OCI-LY3 (cell line): Measurements from ENCODE around the gene PABPC1L.
A peak's percentile ranks its signal among the peaks of the same experiment; 100 is the strongest.
"Not testable (repeated sequence)": the region's sequence is repeated elsewhere in the genome, so short reads cannot be mapped to it uniquely, and the experiment has no call there.

Source experiments
- H2AFZ ChIP-seq: fragments of 200-600, 300-600 bp; shearing (Covaris generic); 2 replicates; pipeline ENCODE4 v1.6.0; 2014; ENCODE audit warnings: antibody characterized with exemption, low read depth, low read length
- H3K27ac ChIP-seq: fragments of 200-600, 300-600 bp; sonication (generic); 2 replicates; pipeline ENCODE4 v1.5.1; 2014; ENCODE audit warnings: mild to moderate bottlenecking, low read length, moderate library complexity, mixed read lengths
- H3K27me3 ChIP-seq: fragments of 200-600, 300-600 bp; sonication (generic); 2 replicates; pipeline ENCODE4 v1.6.1; 2014; ENCODE audit warnings: low read depth, low read length, mixed read lengths
- H3K36me3 ChIP-seq: fragments of 200-600, 300-600 bp; sonication (generic); replicated peaks from 2 replicates; pipeline ENCODE3; 2014; ENCODE audit warnings: low read depth, low read length, mixed read lengths
- H3K4me1 ChIP-seq: fragments of 300-600, 200-600 bp; sonication (generic); 2 replicates; pipeline ENCODE4 v1.6.1; 2014; ENCODE audit warnings: low read length, mixed read lengths
- H3K4me2 ChIP-seq: fragments of 200-600, 300-600 bp; sonication (generic); 2 replicates; pipeline ENCODE4 v1.6.1; 2014; ENCODE audit warnings: low read length, mixed read lengths
- H3K4me3 ChIP-seq: fragments of 300-600, 200-600 bp; sonication (generic); 2 replicates; pipeline ENCODE4 v1.5.1; 2014; ENCODE audit warnings: antibody characterized with exemption, mild to moderate bottlenecking, low read length, moderate library complexity
- H3K79me2 ChIP-seq: fragments of 300-600, 200-600 bp; shearing (Covaris generic); 2 replicates; pipeline ENCODE4 v1.6.1; 2014; ENCODE audit warnings: mild to moderate bottlenecking, low read length, mixed read lengths
- H3K9ac ChIP-seq: fragments of 300-600, 200-600 bp; shearing (Covaris generic); 2 replicates; pipeline ENCODE4 v1.6.0; 2014; ENCODE audit warnings: mild to moderate bottlenecking, low read length, moderate library complexity
- H3K9me3 ChIP-seq: fragments of 200-600, 300-600 bp; shearing (Covaris generic); 2 replicates; pipeline ENCODE4 v1.6.1; 2014; ENCODE audit warnings: low read length, mixed read lengths; ENCODE audit not compliant: insufficient read depth
- H4K20me1 ChIP-seq: fragments of 200-600, 300-600 bp; sonication (generic); 2 replicates; pipeline ENCODE4 v1.6.1; 2016; ENCODE audit warnings: low read length, mixed read lengths; ENCODE audit not compliant: insufficient read depth
- EZH2phosphoT487 ChIP-seq: fragments of 200-600 bp; shearing (Covaris generic); IDR thresholded peaks from 2 replicates; pipeline ENCODE4 v1.6.1; 2018; ENCODE audit warnings: antibody characterized with exemption, mixed run types, low read depth
- TF ChIP-seq, protein P1 (sequence below): fragments of 200-600, 300-600 bp; sonication (generic); IDR thresholded peaks from 2 replicates; pipeline ENCODE4 v1.5.1; 2014; ENCODE audit warnings: antibody characterized with exemption, low read length, low read depth

Gene PABPC1L

DNA sequence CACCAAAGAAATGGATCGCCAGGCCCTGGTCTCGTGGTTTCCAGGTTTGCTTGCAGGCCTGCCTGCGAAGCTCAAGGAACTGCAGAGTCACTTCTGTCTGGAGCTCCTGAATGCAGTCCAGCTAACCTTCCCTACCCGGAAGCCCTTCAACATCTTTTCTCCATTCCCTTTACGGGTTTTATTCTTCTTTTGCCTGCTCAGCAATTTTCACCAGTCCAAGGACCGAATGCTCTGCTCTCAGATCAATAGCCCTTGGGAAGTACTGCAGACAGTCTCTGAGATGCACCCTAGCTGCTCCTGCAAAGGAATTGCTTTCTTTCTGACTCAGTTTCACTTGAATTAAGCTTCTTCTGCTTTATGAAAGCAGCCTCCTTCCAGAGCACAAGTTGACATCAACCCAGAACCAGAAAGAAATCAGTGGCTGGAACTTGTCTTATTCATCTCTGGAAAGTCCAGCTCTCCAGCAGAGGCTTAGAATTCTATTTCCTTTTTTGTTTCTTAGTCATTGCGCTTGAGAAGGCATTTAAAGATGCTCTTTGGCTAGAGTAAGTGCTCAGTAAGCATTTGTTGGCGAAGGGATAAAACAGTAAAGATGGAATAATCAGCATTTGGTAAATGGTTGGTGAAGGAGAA lies 43.0 kb upstream of the PABPC1L start:
- peaks cover 8% of the 10 kb centered on the region for H3K4me1 ChIP-seq
- no peaks in the 10 kb centered on the region for H3K36me3 ChIP-seq
- no peak overlapping the region for H3K9ac ChIP-seq
- peak overlapping the region; percentile 57 for H3K4me2 ChIP-seq
- H3K9me3 ChIP-seq, result no peaks in the 10 kb centered on the region
- TF ChIP-seq, protein P1, sequence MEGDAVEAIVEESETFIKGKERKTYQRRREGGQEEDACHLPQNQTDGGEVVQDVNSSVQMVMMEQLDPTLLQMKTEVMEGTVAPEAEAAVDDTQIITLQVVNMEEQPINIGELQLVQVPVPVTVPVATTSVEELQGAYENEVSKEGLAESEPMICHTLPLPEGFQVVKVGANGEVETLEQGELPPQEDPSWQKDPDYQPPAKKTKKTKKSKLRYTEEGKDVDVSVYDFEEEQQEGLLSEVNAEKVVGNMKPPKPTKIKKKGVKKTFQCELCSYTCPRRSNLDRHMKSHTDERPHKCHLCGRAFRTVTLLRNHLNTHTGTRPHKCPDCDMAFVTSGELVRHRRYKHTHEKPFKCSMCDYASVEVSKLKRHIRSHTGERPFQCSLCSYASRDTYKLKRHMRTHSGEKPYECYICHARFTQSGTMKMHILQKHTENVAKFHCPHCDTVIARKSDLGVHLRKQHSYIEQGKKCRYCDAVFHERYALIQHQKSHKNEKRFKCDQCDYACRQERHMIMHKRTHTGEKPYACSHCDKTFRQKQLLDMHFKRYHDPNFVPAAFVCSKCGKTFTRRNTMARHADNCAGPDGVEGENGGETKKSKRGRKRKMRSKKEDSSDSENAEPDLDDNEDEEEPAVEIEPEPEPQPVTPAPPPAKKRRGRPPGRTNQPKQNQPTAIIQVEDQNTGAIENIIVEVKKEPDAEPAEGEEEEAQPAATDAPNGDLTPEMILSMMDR, result no peak
- no peak for TF ChIP-seq EZH2phosphoT487
- no peaks in the 10 kb centered on the region for H4K20me1 ChIP-seq
- no peak overlapping the region for H3K27ac ChIP-seq
- peak overlapping the region; percentile 52 for H3K4me3 ChIP-seq
- no peak overlapping the region; the same call in 1 of the 2 replicates for H2AFZ ChIP-seq
- peaks cover 29% of the 10 kb centered on the region for H3K27me3 ChIP-seq
- no peaks in the 10 kb centered on the region for H3K79me2 ChIP-seq

DNA sequence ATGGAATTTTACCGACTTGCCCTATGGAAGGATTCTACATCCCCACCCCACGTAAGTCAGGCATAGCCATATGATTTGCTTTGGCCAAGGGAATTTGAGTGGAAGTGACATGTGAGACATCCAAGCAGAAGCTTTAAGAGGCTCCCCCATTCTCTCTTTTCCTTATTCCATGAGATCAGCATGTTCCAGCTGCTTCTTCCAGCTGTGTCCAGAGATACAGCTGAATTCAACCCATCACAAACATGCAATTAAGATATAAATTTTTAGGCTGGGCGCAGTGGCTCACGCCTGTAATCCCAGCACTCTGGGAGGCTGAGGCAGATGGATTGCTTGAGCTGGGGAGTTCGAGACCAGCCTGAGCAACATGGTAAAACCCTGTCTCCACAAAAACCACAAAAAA lies 40.4 kb upstream of the PABPC1L start:
- Histone ChIP-seq H4K20me1 (no peaks in the 10 kb centered on the region), H3K9ac (no peak overlapping the region), H3K4me1 (peaks cover 8% of the 10 kb centered on the region), H3K4me2 (no peak overlapping the region), H3K27me3 (peaks cover 35% of the 10 kb centered on the region), H2AFZ (no peak overlapping the region), H3K36me3 (no peaks in the 10 kb centered on the region), H3K9me3 (no peaks in the 10 kb centered on the region), H3K4me3 (no peak overlapping the region), H3K27ac (no peak overlapping the region), H3K79me2 (no peaks in the 10 kb centered on the region)
- TF ChIP-seq, protein P1, result no peak
- TF ChIP-seq EZH2phosphoT487, result no peak

DNA sequence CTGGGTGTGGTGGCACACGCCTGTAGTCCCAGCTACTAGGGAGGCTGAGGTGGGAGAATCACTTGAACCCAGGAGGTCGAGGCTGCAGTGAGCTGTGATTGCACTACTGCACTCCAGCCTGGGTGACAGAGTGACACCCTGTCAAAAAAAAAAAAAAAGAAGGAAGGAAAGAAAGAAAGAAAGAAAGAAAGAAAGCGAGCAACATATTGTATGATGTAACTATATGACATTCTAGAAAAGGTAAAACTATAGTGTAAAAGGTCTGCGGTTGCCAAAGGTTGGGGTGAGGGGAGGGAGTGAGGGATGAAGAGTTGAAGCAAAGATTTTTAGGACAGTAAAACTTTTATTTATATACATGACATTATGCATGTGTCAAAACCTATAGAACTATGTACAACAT lies 27.5 kb upstream of the PABPC1L start:
- Histone ChIP-seq H3K79me2 (peaks cover 19% of the 10 kb centered on the region), H4K20me1 (peaks cover 14% of the 10 kb centered on the region), H3K4me1 (peaks cover 15% of the 10 kb centered on the region), H3K27me3 (peaks cover 15% of the 10 kb centered on the region)
- not testable (repeated sequence) for H2AFZ ChIP-seq, H3K36me3 ChIP-seq, H3K4me2 ChIP-seq, H3K4me3 ChIP-seq, H3K27ac ChIP-seq, H3K9ac ChIP-seq, H3K9me3 ChIP-seq

- H3K27me3 ChIP-seq, result peaks cover 5% of the 10 kb centered on the region
- no peak overlapping the region for H3K4me3 ChIP-seq
- H3K9me3 ChIP-seq, result no peaks in the 10 kb centered on the region
- peaks cover 29% of the 10 kb centered on the region for H3K79me2 ChIP-seq
- no peak overlapping the region for H2AFZ ChIP-seq
- H4K20me1 ChIP-seq, result peaks cover 24% of the 10 kb centered on the region
- no peak for TF ChIP-seq EZH2phosphoT487
- TF ChIP-seq, protein P1, result no peak
- H3K36me3 ChIP-seq, result peaks cover 10% of the 10 kb centered on the region
- H3K9ac ChIP-seq, result no peak overlapping the region
- H3K27ac ChIP-seq, result no peak overlapping the region
- peaks cover 25% of the 10 kb centered on the region for H3K4me1 ChIP-seq
- no peak overlapping the region for H3K4me2 ChIP-seq
These were observed 26.5 kb upstream of the PABPC1L start for GRCh38 chr20:44883214-44883902.
